Glomerular endothelial cell (primary cell): ENCODE results near the gene PHLDA2. TPM values are rescaled to one million over a fixed set of nuclear protein-coding genes. Genes with fewer than 3 reads are reported as not detected.

Experiments used
- DNase-seq: peaks from one replicate; pipeline ENCODE4 v3.0.0-alpha.2; 2011; ENCODE audit warnings: low read depth, low spot score; ENCODE audit errors: extremely low read depth
- total RNA-seq: library from RNA; depleted of rRNA; stranded (reverse); fragments of >200 nt; gene quantifications from 2 replicates; pipeline ENCODE4 v1.2.3, GENCODE V29; 2015

Gene PHLDA2
- total RNA-seq, 1 donor from 2014 or later, result 95.4 TPM

GRCh38 chr11:2930704-2931419 is 1.6 kb upstream of the PHLDA2 start:
- DNase-seq, result no peak

- no peak for DNase-seq
Measured at GRCh38 chr11:2929950-2930703, 907 bp upstream of the PHLDA2 start.

DNA sequence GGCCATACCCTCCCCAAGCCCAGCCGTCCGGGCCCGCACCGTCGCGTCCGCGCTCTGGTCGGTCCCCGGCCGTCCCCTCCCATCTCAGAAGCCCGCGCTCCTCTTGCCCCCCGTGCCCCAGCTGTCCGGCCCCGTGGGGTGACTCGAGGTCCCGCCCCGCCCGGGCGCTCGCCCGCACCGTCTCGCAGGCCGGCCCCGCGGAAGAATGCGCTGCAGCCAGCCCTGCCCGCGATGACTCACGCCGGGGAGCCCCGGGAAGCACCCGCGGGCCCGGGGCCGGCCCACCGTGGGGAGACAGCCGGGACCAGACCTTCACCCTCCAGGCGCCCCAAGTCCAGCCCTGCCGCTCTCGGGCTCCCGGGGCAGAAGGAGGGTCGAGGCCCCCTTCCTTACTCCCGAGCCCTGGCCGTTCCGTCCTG is 320 bp upstream of the PHLDA2 start:
- DNase-seq, result no peak

- no peak for DNase-seq
Measured at GRCh38 chr11:2927851-2928604, 1.2 kb downstream of the PHLDA2 start.

DNA sequence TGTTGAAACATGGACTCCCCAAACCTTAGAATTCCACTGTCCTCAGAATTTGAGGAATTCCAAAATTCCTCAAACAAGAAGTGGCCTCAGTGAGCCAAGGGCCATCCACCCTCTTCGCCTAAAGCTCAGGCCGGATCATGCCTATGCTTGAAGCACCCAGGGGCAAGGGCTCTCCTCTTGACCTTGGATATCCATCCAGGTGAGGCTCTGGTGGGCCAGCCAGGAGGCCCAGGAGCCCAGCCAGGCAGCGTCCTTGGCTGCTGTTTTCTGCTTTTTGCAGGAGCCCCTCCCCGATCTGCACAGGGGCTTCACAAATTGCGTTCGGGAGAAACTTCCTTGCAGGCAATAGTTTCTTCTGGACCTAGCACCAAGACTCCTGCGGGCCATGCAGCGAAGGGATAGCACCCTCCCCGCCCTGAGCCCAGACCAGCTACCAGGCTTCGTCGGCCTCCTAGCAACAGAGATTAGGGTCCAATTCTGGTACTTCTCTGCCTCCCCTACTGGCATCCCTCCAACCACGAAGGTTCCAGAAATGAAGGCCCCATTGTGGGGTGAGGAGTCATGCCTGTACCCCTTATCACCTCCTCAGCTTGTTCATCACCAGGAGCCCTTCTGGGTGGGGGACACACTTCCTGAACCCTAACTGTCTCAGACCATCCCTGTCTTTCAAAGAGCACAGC is 2.0 kb downstream of the PHLDA2 start:
- no peak for DNase-seq

DNA sequence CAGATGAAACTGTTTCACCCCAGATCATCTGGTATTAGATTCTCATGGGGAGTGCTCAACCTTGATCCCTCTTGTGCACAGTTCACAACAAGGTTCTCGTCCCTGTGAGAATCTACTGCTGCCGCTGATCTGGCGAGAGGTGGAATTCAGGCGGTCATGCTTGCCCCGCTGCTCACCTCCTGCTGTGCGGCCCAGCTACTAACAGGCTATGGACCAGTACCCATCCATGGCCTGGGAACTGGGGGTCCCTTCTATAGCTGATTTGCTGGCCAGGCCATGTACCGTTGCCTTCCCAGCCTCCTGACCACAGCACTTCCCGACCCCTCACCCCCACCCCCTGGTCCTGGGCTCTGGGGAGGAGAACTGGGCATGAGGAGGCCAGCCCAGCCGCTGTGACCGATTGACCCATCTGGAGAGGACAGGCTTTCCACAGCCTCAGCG is 2.6 kb downstream of the PHLDA2 start:
- DNase-seq, result no peak

GRCh38 chr11:2924821-2925675 is 4.2 kb downstream of the PHLDA2 start:
- DNase-seq, result no peak

DNA sequence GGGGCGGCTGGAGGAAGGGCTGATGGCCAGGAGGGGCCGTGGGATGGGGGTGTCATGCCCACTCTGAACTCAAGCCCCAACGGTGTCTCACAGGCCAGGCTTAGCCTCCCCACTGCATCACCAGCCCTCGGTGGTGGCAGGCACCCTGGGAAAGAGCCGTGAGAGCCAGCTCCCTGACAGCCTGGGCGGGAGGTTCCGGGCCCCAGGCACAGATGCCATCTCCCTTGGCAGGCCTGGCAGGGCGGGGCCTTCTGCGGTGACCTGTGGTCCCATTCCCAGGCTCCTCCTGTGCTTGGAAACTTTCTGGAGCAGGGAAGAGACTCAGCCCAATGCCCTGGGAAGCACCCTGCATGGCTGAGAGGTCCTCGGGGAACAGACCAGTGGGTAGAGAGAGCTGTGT is 4.8 kb downstream of the PHLDA2 start:
- DNase-seq, result no peak

- DNase-seq, result no peak
Measured at GRCh38 chr11:2923446-2924375, 5.5 kb downstream of the PHLDA2 start.

DNA sequence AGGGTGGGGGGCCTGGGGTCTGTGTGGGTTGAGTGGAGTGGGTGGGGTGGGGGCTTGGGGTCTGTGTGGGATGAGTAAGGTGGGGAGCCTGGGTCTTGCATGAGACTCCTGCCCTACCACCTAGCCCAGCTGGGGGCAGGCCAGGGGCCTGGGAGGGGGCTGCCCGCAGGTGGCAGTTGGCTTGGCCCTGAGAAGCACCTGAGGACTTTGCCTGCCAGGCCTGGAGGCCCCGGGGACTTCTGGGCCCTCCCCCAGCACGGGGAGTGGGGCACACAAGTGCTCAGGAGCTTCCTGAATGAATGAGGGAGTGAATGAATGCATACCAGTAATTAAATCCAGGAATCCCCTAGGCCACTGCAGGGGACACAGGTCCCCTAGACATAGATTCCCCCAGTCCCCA is 6.6 kb downstream of the PHLDA2 start:
- no peak for DNase-seq

GRCh38 chr11:2921742-2922493 is 7.3 kb downstream of the PHLDA2 start:
- DNase-seq, result no peak

GRCh38 chr11:2921261-2921660 is 8.0 kb downstream of the PHLDA2 start:
- DNase-seq, result no peak

DNA sequence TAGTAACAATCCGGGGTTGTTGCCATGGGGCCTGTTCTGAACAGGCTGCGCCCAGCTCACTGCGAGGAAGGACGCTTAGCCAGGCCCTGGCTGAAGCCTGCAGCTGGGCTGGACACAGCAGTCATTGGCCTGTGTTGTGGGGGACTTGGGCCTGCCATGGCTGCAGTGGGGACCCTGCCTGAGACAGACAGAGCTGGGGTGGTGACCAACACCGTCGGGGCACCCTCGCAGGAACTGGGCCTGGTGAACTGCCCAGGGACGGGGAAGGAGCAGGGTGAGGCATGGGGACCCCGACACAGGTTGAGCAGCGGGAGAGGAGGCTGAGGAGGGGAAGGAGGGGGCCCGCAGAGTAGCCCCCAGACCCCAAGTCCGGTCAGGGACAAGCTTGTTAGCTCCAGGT is 8.9 kb downstream of the PHLDA2 start:
- DNase-seq, result no peak

DNA sequence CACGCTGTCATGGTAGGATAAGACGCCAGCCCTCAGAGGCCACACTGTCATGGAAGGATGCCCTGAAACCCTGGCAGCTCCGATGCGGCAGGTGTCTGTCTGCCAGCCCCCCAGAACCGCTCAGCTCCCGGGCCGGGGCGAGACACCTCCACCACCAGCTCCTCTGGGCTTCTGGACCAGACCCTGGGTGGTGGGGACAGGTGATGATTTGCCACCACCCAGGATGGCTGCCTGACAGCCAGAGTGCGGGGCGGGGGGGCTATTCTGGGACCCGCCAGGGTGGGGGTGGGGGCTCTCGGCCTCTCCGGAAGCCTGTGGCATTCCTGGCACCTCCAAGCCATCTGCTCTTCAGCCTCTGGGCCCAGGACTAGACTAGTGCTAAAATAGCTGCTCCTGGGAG is 9.4 kb downstream of the PHLDA2 start:
- DNase-seq, result no peak

GRCh38 chr11:2919188-2919587 is 10.0 kb downstream of the PHLDA2 start:
- no peak for DNase-seq

- DNase-seq, result no peak
Measured at GRCh38 chr11:2917842-2918490, 11.3 kb downstream of the PHLDA2 start.

GRCh38 chr11:2916892-2917645 is 12.2 kb downstream of the PHLDA2 start:
- no peak for DNase-seq
